AG04449 (cell line): ENCODE results near the gene PCBP3.

Source experiments
- CTCF ChIA-PET: fragments of 350-600 bp; formaldehyde crosslinking; extraction: SDS; loops from one replicate; lab custom pipeline; 2021; ENCODE audit warnings: antibody characterized with exemption; lab: Yijun Ruan, JAX
- POLR2A ChIA-PET: fragments of 400-600, 350-600 bp; formaldehyde crosslinking; extraction: SDS; loops from one replicate; lab custom pipeline; 2020; ENCODE audit warnings: antibody characterized with exemption, inconsistent platforms; lab: Yijun Ruan, JAX
- DNase-seq: peaks from one replicate; pipeline ENCODE4 v3.0.0-alpha.2; 2010; ENCODE audit warnings: low read depth, low spot score
- H3K4me3 ChIP-seq: 2 replicates; pipeline ENCODE4 v1.5.1; 2011; ENCODE audit warnings: low read depth, mild to moderate bottlenecking, control low read depth, low read length
- CTCF ChIP-seq: IDR thresholded peaks from one replicate; pipeline ENCODE4 v1.5.1; 2011; ENCODE audit warnings: mild to moderate bottlenecking, moderate library complexity, low read length, control low read depth, inconsistent platforms; ENCODE audit not compliant: insufficient read depth; ENCODE audit errors: missing control alignments

PCBP3 gene

DNA sequence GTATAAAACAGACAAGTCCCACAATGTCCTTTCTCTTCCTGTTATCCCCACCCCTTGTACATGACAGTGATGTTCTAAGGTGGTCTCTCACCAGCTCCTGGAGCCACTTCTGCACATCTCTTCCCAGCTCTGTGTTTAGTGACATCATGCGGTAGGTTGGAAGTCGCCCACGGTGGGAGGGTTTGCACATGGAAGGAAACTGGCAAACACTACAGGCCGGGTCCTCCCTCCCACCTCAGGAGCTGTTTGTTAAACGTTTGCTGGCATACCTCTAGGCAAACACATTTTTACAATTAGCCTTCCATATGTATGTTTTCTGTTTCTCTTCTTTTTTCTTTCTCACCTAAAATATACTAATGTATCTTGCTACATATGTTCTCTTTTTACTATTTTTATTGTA, 107.4 kb downstream of the PCBP3 start:
- no peak overlapping the region for H3K4me3 ChIP-seq
- DNase-seq: no peak
- no peak for TF ChIP-seq CTCF
- CTCF ChIA-PET: no interaction called here
- POLR2A ChIA-PET: no interaction called here

- ChIA-PET CTCF (no interaction called here), POLR2A (no interaction called here)
- DNase-seq: no peak
- TF ChIP-seq CTCF: no peak
- no peak overlapping the region for H3K4me3 ChIP-seq
Observed at GRCh38 chr21:45753445-45753844, 109.9 kb downstream of the PCBP3 start.

DNA sequence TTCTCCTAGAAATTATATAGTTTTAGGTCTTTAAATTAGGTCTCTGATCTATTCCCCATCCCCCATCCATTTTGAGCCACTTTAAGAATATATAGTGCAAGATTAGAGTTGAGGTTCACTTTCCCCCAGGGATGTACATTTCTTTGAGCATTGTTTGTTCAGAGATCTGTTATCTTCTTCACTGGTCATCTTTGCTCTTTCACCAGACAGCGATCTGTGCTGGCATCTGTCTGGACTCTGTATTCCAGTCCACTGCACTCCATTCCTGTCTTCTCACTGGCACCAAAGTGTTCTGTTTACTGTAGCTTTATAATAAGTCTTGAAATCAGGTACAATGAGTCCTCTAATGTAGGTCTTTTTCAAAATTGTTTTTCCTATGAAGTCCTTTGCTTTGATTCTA, 112.5 kb downstream of the PCBP3 start:
- no peak overlapping the region for H3K4me3 ChIP-seq
- CTCF ChIA-PET: no interaction called here
- DNase-seq: no peak
- TF ChIP-seq CTCF: no peak
- POLR2A ChIA-PET: no interaction called here

DNA sequence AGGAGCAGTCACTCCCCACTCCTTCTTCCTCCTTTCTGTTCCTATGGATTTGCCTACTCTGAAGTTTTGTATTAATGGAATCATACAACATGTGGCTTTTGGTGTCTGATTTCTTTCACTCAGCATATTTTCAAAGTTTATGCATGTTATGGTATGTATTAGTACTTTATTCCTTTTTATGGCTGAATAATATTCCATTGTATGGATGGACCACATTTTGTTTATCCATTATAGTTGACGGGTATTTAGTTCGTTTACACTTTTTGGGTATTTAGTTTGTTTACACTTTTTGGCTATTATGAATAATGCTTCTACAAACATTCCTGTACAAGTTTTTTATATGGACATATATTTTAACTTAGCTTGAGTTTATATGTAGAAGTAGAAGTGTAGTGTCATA, 113.1 kb downstream of the PCBP3 start:
- no peak for TF ChIP-seq CTCF
- POLR2A ChIA-PET: no interaction called here
- no peak for DNase-seq
- CTCF ChIA-PET: interaction anchor here (1.0 kb wide), 1 partner anchor 79 kb away, joined by 3 read pairs; no protein-coding TSS in a partner anchor
- H3K4me3 ChIP-seq: no peak overlapping the region

- POLR2A ChIA-PET: no interaction called here
- TF ChIP-seq CTCF: no peak
- H3K4me3 ChIP-seq: no peak overlapping the region
- CTCF ChIA-PET: no interaction called here
- no peak for DNase-seq
Observed at GRCh38 chr21:45761704-45762103, 118.2 kb downstream of the PCBP3 start.

DNA sequence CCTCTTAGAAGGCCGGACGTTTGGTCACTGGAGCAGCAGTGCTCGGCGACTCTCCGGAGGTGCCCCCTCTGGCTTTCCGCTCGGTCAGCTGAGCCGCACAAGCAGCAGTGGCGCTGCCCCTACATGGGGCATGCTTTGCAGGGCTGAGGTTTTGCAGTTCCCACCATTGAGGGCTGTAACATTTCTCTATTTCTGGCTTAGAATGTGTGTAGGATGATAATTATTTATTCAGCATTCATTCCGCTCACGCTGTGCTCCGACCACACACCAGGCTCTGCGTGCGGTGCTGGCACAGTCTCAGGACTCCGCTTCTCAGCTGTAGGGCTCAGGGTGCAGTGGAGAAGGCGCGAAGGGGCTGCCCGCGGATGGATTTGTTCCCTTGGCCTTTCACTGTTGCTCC, 119.5 kb downstream of the PCBP3 start:
- no peak for DNase-seq
- TF ChIP-seq CTCF: no peak
- ChIA-PET POLR2A (no interaction called here), CTCF (no interaction called here)
- H3K4me3 ChIP-seq: no peak overlapping the region
